ENCODE measurements around the gene IFNAR2. TPM values are rescaled to one million over a fixed set of nuclear protein-coding genes. Genes with fewer than 3 reads are reported as not detected.

The IFNAR2 gene
- total RNA-seq, 2 donors from 2014 or later, result 5.7 to 7.0 TPM

DNA sequence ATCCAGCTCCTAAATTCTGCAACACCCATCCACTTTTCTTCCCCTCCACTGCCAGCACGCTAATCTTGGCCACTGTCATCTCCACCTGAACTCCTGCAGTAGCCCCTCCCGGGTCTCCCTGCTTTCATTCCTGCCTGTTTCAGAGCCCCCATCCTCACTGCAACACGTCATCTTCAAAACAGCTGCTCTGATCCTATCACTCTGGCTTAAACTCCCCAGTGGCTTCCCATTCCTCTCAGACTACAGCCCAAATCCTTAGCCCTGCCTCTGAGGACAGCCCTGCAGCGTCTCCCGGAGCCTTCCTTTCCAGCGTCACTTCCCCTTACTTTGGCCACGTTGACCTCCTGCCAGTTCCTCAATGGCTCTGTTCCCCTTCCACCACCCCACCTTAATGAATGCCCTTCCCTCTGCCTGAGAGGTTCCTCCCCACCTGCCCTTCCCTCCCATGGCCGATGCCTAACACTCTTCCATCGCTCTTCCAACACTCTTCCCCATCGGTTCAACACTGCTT is 22.9 kb upstream of the IFNAR2 start:
- Histone ChIP-seq H3K27ac (no peak overlapping the region), H3K4me3 (no peak overlapping the region), H3K36me3 (no peaks in the 10 kb centered on the region), H3K9me3 (no peaks in the 10 kb centered on the region), H3K27me3 (replicated peaks; ENCODE audit: insufficient read depth) (no peaks in the 10 kb centered on the region), H3K4me1 (replicated peaks) (no peaks in the 10 kb centered on the region)
- TF ChIP-seq POLR2AphosphoS5 (IDR thresholded peaks at IDR 0.05) (no peak), POLR2A (IDR thresholded peaks at IDR 0.05) (no peak), CTCF (IDR thresholded peaks at IDR 0.05) (no peak)
- intact Hi-C loops (cut with DNase I), result loop anchor here (10.0 kb wide), 1 partner anchor 118 kb away; the partner anchor contains the start of gene IFNAR1
- DNase-seq (ENCODE audit: low spot score), result no peak
- WGBS, result 86% methylated on average over 10 of the region's 10 CpGs

DNA sequence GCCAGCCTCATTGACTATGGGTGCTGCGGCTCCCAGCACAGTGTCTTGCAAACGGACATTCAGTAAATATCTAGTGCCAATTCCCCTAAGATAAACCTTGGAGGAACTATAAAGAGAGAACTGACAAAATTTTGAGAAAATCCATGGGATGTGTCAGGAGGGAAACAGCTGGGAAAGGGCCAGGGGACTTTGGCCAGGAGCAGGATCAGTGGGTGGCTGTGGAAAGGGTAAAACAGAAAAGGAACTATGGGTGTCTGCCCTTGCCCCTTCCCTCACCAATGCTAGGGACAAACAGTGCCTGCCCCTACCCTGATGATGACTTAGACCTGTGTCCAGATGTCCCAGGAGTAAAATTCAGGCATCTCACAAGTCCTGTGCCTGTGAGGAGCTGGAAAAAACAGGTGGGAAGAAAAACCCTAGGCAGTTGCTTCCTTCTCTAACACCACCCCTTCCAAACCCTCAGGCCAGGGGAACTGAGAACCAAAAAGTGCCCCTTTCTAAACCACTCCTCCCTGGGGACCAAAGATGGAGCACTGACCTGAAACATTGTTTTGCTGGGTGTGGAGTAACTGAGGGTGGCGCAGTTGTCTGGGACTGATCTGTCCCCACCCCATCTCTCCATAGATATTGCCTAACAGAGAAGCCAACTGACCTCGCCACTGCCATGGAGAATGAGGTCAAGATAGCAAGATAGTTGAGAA is 22.1 kb upstream of the IFNAR2 start:
- intact Hi-C loops (cut with DNase I), result loop anchor here (10.0 kb wide), 1 partner anchor 117 kb away; the partner anchor contains the start of gene IFNAR1
- H3K4me1 ChIP-seq (replicated peaks), result no peaks in the 10 kb centered on the region
- no peak for DNase-seq (ENCODE audit: low spot score)
- no peaks in the 10 kb centered on the region for H3K36me3 ChIP-seq
- 59% methylated on average over 4 of the region's 4 CpGs for WGBS
- no peaks in the 10 kb centered on the region for H3K27me3 ChIP-seq (replicated peaks; ENCODE audit: insufficient read depth)
- no peak overlapping the region for H3K4me3 ChIP-seq
- no peaks in the 10 kb centered on the region for H3K9me3 ChIP-seq
- no peak for TF ChIP-seq POLR2AphosphoS5 (IDR thresholded peaks at IDR 0.05)
- no peak for TF ChIP-seq POLR2A (IDR thresholded peaks at IDR 0.05)
- TF ChIP-seq CTCF (IDR thresholded peaks at IDR 0.05), result no peak
- H3K27ac ChIP-seq, result no peak overlapping the region

GRCh38 chr21:33208534-33208933 is 21.2 kb upstream of the IFNAR2 start:
- TF ChIP-seq CTCF (IDR thresholded peaks at IDR 0.05) (no peak), POLR2AphosphoS5 (IDR thresholded peaks at IDR 0.05) (no peak), POLR2A (IDR thresholded peaks at IDR 0.05) (no peak)
- intact Hi-C loops (cut with DNase I), result loop anchor here (10.0 kb wide), 1 partner anchor 116 kb away; the partner anchor contains the start of gene IFNAR1
- H3K27ac ChIP-seq, result no peak overlapping the region
- H3K36me3 ChIP-seq, result no peaks in the 10 kb centered on the region
- H3K27me3 ChIP-seq (replicated peaks; ENCODE audit: insufficient read depth), result no peaks in the 10 kb centered on the region
- H3K4me3 ChIP-seq, result no peak overlapping the region
- H3K4me1 ChIP-seq (replicated peaks), result no peaks in the 10 kb centered on the region
- DNase-seq (ENCODE audit: low spot score), result no peak
- WGBS, result 36% methylated on average over 1 of the region's 1 CpG
- no peaks in the 10 kb centered on the region for H3K9me3 ChIP-seq

DNA sequence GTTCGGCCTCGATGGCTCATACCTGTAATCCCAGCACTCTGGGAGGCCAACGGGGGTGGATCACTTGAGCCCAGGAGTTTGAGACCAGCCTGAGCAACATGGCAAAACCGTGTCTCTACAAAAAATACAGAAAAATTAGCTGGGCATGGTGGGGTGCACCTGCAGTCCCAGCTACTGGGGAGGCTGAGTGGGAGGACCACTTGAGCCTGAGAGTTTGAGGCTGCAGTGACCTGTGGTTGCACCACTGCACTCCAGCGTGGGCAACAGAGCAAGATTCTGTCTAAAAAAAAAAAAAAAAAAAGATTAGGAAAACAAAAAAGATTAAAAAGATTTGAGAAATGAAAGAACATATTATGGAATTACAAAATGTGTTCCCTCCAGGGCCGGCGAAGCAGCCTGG is 18.4 kb upstream of the IFNAR2 start:
- TF ChIP-seq CTCF (IDR thresholded peaks at IDR 0.05) (no peak), POLR2AphosphoS5 (IDR thresholded peaks at IDR 0.05) (no peak), POLR2A (IDR thresholded peaks at IDR 0.05) (no peak)
- DNase-seq (ENCODE audit: low spot score), result no peak
- intact Hi-C loops (cut with DNase I), result no loop called here
- Histone ChIP-seq H3K4me3 (no peak overlapping the region), H3K9me3 (no peaks in the 10 kb centered on the region), H3K4me1 (replicated peaks) (no peaks in the 10 kb centered on the region), H3K27ac (no peak overlapping the region), H3K27me3 (replicated peaks; ENCODE audit: insufficient read depth) (no peaks in the 10 kb centered on the region), H3K36me3 (no peaks in the 10 kb centered on the region)
- 93% methylated on average over 7 of the region's 7 CpGs for WGBS

- Histone ChIP-seq H3K9me3 (no peaks in the 10 kb centered on the region), H3K36me3 (no peaks in the 10 kb centered on the region), H3K4me1 (replicated peaks) (no peaks in the 10 kb centered on the region), H3K4me3 (no peak overlapping the region), H3K27me3 (replicated peaks; ENCODE audit: insufficient read depth) (no peaks in the 10 kb centered on the region), H3K27ac (no peak overlapping the region)
- TF ChIP-seq POLR2A (IDR thresholded peaks at IDR 0.05) (no peak), CTCF (IDR thresholded peaks at IDR 0.05) (no peak), POLR2AphosphoS5 (IDR thresholded peaks at IDR 0.05) (no peak)
- intact Hi-C loops (cut with DNase I), result no loop called here
- DNase-seq (ENCODE audit: low spot score), result no peak
- WGBS, result 66% methylated on average over 6 of the region's 6 CpGs
These were observed 18.0 kb upstream of the IFNAR2 start for GRCh38 chr21:33211732-33212131.
